ENCODE data around the gene LPP.

GRCh38 chr3:188520466-188520865 is 366.5 kb downstream of the LPP start:
- no peak for TF ChIP-seq POLR2A (IDR thresholded peaks at IDR 0.05)
- TF ChIP-seq, protein P1, sequence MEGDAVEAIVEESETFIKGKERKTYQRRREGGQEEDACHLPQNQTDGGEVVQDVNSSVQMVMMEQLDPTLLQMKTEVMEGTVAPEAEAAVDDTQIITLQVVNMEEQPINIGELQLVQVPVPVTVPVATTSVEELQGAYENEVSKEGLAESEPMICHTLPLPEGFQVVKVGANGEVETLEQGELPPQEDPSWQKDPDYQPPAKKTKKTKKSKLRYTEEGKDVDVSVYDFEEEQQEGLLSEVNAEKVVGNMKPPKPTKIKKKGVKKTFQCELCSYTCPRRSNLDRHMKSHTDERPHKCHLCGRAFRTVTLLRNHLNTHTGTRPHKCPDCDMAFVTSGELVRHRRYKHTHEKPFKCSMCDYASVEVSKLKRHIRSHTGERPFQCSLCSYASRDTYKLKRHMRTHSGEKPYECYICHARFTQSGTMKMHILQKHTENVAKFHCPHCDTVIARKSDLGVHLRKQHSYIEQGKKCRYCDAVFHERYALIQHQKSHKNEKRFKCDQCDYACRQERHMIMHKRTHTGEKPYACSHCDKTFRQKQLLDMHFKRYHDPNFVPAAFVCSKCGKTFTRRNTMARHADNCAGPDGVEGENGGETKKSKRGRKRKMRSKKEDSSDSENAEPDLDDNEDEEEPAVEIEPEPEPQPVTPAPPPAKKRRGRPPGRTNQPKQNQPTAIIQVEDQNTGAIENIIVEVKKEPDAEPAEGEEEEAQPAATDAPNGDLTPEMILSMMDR (IDR thresholded peaks at IDR 0.05): no peak
- no peak for TF ChIP-seq POLR2AphosphoS5 (IDR thresholded peaks at IDR 0.05)
- TF ChIP-seq EP300 (IDR thresholded peaks at IDR 0.05): no peak
